GM23338 (cell line): ENCODE results near the gene CHMP6.

ENCODE experiments used
- CREB1 ChIP-seq: fragments of 250-450 bp; sonication (Bioruptor Pico); IDR thresholded peaks from 2 replicates; pipeline ENCODE4 v1.5.0; 2020; ENCODE audit warnings: low read depth, mild to moderate bottlenecking, moderate library complexity
- POLR2AphosphoS5 ChIP-seq: IDR thresholded peaks from 2 replicates; pipeline ENCODE4 v1.6.1; 2016; ENCODE audit warnings: antibody characterized with exemption, low read depth
- TF ChIP-seq, protein P1 (sequence below), 2 experiments: fragments of 200-600 bp in 1 of 2; sonication (generic) in 1 of 2; conservative IDR thresholded peaks; 2 replicates each; pipeline versions ENCODE4 v1.5.1 to v1.6.1; 2016 to 2017; ENCODE audit warnings: antibody characterized with exemption in 2 of 2, low read depth in 2 of 2, mild to moderate bottlenecking in 2 of 2, moderate library complexity in 1 of 2

DNA sequence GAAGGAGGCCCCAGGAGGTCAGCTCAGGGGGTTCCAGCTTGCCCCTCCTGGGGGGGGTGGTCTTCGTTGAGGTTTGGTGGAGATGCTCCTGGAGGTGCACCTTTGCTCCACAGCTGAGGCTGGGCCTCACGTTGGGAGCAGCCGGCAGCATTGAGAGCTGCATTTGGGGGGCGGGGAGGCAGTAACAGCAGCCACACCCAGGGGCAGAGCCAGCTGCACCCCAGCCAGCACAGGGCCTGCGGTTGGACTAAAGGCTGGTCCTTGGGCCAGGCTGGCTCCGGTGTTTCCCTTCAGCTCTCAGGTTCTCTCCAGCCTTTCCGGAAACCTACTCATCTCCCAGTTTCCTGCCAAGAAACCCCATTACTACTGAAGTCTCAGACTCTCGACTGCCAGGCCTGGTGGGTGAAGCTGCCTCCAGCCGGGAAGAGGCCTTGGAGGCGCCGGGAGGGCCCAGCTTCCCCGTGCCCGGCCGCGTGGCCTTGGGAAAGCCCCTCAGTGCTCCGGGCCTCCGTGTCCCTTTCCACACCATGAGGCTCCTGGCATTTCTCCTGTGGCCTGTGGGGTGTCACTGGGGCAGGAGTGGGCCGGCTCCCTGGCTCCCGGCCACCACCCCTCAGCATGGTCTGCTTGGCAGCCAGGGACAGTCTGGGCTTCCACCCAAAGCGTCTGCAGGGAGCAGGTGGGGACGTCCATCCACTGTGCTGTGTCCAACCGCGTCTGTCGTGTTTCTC is 29.3 kb downstream of the CHMP6 start:
- TF ChIP-seq, protein P1, sequence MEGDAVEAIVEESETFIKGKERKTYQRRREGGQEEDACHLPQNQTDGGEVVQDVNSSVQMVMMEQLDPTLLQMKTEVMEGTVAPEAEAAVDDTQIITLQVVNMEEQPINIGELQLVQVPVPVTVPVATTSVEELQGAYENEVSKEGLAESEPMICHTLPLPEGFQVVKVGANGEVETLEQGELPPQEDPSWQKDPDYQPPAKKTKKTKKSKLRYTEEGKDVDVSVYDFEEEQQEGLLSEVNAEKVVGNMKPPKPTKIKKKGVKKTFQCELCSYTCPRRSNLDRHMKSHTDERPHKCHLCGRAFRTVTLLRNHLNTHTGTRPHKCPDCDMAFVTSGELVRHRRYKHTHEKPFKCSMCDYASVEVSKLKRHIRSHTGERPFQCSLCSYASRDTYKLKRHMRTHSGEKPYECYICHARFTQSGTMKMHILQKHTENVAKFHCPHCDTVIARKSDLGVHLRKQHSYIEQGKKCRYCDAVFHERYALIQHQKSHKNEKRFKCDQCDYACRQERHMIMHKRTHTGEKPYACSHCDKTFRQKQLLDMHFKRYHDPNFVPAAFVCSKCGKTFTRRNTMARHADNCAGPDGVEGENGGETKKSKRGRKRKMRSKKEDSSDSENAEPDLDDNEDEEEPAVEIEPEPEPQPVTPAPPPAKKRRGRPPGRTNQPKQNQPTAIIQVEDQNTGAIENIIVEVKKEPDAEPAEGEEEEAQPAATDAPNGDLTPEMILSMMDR (conservative IDR thresholded peaks at IDR 0.05; ENCODE audit: low read depth in 2 of 2), result no peak
- TF ChIP-seq CREB1 (CRISPR knock-in tag), result no peak
- TF ChIP-seq POLR2AphosphoS5, result no peak
